ENCODE measurements around the gene SF3A1.
"Not testable (repeated sequence)": the region's sequence is repeated elsewhere in the genome, so short reads cannot be mapped to it uniquely, and the experiment has no call there.

Gene SF3A1, protein sequence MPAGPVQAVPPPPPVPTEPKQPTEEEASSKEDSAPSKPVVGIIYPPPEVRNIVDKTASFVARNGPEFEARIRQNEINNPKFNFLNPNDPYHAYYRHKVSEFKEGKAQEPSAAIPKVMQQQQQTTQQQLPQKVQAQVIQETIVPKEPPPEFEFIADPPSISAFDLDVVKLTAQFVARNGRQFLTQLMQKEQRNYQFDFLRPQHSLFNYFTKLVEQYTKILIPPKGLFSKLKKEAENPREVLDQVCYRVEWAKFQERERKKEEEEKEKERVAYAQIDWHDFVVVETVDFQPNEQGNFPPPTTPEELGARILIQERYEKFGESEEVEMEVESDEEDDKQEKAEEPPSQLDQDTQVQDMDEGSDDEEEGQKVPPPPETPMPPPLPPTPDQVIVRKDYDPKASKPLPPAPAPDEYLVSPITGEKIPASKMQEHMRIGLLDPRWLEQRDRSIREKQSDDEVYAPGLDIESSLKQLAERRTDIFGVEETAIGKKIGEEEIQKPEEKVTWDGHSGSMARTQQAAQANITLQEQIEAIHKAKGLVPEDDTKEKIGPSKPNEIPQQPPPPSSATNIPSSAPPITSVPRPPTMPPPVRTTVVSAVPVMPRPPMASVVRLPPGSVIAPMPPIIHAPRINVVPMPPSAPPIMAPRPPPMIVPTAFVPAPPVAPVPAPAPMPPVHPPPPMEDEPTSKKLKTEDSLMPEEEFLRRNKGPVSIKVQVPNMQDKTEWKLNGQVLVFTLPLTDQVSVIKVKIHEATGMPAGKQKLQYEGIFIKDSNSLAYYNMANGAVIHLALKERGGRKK

DNA sequence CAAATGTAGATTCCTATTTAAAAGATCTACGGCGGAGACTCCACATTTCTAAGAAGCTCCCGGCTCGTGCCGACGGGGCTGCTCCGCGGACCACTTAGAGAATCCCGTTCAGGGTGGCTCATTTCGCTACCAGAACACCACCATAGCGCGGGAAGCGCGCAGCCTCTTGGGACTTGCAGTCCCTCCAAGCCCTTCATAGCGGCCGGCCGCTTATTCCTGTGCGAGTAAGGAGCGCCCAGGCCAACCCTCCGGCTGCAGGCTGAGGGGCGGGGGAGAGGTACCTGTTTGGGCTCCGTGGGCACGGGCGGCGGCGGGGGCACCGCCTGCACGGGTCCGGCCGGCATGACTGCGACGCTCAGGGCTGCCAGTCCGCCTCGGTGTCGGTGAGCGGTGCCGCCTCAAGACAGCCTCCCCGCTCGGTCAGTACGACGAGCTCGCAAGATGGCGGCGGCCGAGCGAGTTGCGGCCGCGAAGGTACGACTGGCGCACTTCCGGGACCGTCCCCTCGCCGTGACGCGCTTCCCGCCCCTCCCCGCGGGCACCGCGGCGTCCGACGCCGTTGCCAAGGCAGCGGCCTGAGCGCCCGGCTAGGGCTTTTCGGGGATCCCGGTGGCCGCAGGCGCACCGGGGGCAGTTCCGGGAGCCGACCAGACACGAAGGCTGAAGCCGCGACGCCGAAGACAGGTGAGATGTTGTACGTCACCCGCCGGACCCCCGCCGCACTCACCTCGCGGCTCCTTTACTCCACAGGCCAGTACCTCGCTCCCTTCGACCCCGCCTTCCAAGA, at the start of gene SF3A1, which contains the start of gene CCDC157:
Gene SF3A1, minus strand, starts transcription at position 446 of the 787 bp plus-strand sequence. Its CDS starts 102 bp downstream, at position 344.
Gene CCDC157, plus strand, starts transcription at position 559 of the 787 bp plus-strand sequence. CDS start 8,994 bp downstream, outside the sequence.
- DNase-seq (ENCODE audit: low read depth in 2 of 2, low spot score in 1 of 2) = peak; percentile 60 to 73

DNA sequence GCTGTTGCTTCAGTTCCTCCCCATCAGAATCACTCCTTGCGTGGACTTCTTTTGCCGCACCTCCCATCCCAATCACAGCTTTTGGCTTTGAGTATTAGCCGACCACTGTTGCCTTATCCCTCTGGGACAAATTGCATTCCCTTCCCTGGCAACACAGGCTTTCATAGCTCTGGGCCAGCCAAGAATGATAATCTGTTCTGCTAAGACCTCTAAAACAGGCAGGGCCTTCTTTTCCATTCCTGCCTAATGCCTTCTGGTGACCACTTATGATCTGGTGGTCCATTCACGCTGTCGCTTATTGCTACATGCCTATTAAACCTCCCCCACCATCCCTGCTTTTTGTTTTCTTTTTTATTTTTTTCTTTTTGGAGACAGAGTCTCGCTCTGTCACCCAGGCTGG, 49.7 kb upstream of the SF3A1 start:
- DNase-seq (ENCODE audit: low read depth in 2 of 2, low spot score in 1 of 2) = no peak

DNA sequence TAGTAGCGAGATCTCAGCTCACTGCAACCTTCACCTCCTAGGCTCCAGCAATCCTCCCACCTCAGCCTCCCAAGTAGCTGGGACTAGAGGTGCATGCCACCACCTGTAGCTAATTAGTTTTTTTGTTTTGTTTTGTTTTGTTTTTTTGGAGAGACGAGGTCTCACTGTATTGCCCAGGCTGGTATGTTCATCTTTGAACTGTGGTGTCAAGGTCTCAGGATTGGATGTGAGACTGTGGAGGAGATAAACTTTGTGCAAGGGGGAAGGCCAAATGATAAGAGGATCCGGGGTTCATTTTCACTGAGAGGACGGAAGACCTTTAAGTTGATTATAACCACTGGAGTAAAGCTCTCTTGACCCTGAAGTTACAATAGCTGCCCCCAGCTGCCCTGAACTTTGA, 49.0 kb upstream of the SF3A1 start:
- no peak for DNase-seq (ENCODE audit: low read depth in 2 of 2, low spot score in 1 of 2)

DNA sequence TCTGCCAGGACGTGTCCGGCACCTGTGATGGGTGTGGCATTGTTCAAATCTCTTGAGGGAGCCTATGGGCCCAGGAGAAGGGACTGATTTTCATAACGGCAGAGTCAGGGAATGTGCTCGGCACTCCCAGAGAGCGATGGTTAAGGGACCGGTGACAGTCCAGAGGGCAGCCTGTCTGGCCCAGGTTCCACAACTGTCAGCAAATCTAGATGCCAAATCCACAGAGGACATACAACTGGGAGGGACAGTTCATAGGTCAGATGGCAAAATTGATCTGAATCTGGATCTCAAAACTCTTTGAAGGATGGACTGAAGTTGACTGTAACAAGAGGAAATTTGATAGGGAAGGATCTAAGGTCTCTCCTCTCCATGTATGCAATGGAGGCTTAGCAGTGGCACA, 47.6 kb upstream of the SF3A1 start:
- DNase-seq (ENCODE audit: low read depth in 2 of 2, low spot score in 1 of 2) = no peak

DNA sequence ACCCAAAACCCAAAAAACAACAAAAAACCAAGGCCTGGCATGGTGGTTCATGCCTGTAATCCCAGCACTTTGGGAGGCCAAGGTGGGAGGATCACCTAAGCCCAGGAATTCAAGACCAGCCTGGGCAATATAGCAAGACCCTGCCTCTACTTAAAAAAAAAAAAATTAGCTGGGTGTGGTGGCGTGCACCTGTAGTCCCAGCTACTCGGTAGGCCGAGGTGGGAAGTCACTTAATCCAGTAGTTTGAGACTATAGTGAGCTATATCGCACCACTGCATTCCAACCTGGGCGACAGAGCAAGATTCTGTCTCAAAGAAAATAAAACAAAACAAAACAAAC, 46.0 kb upstream of the SF3A1 start:
- not testable (repeated sequence) for DNase-seq (ENCODE audit: low read depth in 2 of 2, low spot score in 1 of 2)

DNA sequence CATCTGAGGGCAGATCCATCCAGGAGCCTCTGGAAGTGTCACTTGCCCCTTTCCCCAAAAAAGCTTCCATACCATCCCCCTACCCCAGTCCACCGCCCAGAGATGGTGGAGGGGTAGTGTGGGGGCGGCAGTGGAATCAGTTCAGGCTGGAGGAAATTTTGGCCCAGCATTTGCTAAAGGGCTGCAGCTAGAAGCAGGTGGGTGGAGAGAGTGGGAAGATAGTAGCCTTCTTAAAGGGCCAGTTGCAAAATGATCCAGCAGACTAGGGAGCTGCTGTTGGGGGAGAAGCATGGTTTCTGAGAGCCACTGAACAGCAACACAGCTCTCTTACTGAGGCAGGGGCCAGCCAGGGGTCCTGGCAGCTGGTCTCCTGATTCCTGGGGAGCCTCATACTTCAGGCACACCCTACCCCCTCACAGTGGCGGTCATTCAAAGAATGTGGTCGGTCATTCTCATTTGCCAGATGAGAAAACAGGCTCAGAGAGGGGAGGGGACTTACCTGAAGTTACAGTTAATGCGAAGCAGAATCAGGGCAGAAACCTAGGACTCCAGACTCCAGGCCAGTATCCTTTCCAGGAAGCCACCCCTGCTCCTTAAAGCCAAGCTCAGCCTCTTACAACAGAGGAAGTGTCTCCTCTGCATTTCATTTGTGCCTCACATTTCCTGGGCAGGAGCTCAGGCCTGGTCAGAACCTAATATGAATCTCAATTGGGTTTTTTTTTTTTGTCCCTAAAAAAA, 45.5 kb upstream of the SF3A1 start:
- DNase-seq (ENCODE audit: low read depth in 2 of 2, low spot score in 1 of 2) = no peak

DNA sequence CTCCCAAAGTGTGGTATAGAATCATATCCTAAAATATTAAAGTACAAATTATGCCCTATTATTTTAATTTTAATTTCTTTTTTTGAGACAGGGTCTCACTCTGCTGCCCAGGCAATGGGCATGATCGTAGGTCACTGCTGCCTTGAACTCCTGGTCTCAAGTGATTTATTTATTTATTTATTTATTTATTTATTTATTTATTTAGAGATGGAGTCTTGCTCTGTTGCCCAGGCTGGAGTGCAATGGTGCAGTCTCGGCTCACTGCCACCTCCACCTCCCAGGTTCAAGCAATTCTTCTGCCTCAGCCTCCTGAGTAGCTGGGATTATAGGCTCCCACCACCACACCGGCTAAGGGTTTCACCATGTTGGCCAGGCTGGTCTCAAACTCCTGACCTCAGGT, 44.3 kb upstream of the SF3A1 start:
- DNase-seq (ENCODE audit: low read depth in 2 of 2, low spot score in 1 of 2) = not testable (repeated sequence)

DNA sequence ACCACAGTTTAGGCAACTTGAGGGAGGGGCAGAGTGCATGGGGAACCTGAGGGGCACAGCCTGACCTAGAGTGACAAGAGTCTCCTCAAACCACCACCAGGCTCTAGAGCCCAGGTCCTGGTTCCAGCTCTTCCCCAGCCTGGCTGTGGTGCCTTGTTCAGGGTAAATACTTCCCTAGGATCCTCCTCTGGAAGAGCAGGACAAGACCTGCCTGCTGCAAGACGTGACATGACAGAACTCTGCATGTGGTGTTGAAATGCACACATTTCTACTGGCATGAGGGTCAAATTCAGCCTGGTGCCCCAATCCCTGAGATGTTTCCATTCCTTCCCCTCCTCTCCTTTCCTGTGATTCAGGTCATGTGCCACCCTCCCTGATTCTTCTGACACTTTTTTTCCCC, 43.5 kb upstream of the SF3A1 start:
- DNase-seq (ENCODE audit: low read depth in 2 of 2, low spot score in 1 of 2) = no peak

DNA sequence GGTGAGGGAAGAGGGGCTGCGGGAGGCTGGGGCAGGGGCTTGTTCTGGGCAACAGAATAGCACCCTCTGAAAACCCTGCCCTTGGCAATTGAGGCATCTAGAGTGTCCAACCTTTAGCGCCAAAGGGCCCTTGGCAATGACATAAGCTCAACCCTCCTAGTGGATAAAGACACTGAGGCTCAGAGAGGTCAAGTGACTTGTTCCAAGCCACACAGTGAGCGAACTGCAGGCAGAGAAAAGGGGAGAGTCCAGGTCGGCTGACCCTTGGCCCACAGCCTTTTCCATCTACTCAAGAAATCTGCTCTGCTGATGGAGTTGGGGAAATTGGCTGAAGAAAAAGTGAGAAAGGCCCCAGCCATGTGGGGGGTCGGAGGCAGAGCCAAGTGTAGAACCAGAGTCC, 43.0 kb upstream of the SF3A1 start:
- no peak for DNase-seq (ENCODE audit: low read depth in 2 of 2, low spot score in 1 of 2)

DNA sequence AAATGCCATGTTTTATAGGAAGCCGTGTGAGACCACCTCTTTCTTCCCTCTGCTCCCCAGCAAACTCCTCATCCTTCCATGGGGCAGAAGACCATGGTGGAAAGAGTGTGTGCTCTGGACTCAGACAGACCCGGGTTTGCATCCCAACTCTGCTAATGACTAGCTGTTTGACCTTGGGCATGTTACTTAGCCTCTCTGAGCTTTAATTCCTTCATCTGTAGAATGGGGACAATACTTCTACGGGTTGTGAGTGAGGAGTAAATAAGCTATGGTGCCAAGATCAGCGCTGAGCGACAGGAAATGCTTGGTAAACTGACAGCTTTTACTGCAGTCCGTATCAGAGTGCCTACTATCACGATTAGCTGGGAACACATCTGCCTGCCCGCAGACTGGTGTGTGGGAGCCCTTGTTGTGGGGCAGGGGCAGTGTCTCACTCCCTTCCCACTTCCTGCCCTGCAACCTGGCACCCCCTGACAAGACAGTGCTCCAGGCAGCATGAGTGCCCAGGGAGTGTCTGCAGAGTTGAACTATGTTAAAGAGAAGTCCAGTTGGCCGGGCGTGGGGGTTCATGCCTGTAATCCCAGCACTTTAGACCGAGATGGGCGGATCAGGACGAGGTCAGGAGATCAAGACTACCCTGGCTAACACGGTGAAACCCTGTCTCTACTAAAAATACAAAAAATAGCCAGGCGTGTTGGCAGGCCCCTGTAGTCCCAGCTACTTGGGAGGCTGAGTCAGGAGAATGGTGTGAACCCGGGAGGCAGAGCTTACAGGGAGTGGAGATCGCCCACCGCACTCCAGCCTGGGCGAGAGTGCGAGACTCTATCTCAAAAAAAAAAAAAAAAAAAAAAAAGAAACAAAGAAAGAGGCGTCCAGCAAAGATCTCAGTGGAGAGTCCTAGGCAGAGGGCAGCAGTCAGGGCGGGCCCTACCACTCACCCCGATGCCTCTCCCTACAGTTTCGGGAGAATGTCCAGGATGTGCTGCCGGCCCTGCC, 42.3 kb upstream of the SF3A1 start:
- DNase-seq (ENCODE audit: low read depth in 2 of 2, low spot score in 1 of 2) = no peak

DNA sequence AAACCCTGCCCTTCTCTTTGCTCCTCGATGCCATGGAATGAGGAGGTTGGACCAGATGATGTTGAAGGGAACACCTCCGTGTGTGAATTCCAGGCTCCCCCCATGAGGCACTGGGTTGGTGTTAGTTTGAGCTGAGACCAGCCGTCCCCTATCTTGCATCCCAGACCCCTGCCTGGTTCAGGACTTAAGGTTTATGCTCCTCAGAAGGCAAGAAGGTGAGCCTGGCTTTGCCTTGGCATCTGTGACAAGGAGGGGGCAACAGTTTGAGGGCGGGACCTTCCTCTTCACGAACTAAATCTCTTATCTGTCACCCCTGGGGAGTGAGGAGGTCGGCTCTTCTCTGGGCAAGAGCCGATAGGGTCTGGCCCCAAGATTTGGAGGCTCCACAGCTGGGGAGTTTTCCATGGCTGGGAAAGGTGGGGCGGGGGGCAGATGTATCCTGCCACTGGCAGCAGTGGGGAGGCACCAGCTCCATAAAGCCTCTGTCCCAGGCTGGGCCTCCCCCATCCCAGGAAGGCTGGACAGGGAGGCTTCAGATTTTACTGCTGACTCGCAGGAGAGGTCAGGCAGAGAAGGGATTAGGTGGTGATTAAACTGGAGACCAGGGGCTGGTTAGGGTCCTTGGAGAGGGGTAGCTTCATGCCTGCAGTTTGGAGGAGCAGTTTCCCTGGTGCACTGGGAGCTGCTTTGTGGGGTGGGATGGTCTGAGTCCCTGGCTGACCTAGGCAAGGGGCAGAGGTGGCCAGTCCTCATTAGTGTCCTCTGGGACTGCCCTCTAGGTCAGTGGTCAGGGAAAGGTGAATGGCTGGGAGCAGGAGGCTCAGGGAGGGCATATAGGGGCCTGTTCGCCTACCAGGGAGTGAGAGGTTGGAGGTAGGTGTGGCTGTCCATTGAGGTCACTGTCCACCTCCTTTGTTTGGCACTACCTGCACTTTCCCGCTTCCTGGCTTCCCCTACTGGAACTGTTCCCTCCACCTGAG, 41.3 kb upstream of the SF3A1 start:
- DNase-seq (ENCODE audit: low read depth in 2 of 2, low spot score in 1 of 2) = no peak

DNA sequence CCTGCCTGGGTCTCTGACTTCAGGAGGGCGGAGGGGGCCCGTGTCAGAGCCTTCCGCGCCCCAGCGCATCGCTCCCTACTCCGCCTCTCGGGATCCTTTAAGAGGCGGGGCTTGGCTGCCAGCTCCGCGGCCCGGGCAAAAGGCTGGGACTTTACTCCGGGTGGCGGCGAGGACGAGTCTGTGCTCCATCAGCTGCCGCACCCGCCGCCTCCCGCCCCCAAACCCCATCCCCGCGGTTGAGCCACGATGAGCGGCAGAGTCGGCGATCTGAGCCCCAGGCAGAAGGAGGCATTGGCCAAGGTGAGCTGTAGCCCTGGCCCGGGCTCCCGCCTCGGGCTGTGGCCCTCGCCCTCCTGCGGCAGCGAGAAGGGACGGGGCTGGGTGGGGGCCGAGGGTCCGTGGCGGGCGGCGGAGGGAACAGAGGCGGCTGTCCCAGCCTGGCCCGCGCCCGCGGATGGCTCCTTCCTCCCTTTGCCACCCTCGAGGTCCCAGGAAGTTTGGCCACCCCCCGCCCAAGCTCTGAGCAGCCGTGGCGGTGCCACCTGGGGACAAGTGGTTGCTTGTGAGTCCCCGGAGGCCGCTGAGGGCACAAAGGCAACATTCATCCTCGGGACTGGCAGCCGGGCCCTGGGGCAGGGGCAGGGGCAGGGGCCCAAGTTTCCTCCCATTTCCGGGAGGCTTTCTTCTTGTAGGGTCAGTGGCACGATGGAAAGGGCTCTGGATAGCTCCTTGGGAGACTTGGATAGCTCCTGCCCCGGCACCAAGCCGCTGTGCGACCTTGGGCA, 40.4 kb upstream of the SF3A1 start, which contains the start of gene SEC14L2:
Gene SEC14L2, plus strand, starts transcription at position 148 of the 785 bp plus-strand sequence. Its CDS starts 99 bp downstream, at position 247.
- DNase-seq (ENCODE audit: low read depth in 2 of 2, low spot score in 1 of 2) = peak in 1 of 2 donors; percentile 15

DNA sequence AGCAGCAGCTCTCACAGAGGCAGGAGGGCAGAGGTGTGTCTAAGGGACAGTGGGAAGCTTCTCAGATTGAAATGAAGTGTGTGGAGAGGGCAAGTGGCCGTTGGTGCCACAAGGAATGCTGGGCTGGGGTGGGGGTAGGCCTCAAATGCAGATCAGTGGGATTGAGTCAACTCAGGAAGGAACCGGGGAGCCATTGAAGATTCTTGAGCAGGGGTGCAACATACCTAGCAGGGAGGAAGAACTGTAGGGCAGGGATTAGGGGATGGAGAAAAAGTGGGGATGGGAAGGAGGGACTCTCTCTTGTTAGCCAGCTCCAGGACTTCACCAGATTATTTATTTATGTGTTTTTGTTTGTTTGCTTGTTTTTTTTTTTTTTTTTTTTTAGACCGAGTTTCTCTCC, 37.2 kb upstream of the SF3A1 start:
- no peak for DNase-seq (ENCODE audit: low read depth in 2 of 2, low spot score in 1 of 2)

DNA sequence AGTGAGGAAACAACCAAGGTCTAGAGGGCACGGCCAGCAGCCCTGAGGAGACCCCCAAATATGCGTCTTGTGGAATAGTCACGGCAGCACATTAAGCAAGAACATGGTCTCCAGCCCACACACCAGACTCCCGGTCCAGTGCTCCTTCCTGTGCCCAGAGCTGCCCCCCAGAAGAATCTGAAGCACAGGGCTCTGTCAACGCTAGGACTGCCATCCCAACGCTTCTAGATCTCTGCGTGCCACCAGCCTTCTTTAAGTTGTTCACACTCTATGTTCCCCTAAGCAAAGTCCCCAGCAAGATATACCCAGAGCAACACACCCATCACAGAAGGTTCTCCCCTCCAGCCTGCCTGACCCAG, 36.6 kb upstream of the SF3A1 start:
- DNase-seq (ENCODE audit: low read depth in 2 of 2, low spot score in 1 of 2) = no peak

DNA sequence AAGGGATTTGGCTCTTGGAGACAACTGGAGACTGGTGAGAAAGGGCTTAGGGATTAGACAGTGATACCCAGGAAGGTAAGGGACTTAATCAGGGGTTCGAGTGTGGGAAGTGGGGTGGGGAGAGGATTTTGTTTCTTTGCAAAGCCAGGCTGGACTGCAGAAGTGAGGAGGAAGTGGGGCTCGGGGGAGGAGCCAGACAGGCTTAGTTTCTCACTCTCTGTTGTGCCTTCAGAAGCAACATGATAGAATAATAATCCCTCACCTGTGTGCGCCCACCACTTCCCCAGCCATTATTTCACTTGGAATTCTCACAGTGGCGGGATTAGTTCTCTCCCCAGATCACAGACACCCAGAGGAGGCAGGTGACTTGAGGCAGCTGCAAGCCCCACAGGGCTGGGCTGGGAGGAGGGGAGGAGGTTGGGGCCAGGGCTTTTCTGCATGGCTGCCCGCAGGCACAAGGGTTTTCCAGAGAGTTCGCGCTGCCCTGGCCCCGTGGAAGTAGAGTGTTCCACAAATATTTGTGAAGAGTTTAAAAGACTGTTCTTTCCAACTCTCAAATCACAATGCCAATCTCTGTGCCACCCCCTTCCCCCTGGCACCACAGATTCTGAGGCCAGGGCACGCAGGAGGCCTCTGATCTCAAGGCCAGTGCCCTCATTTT, 36.1 kb upstream of the SF3A1 start:
- no peak for DNase-seq (ENCODE audit: low read depth in 2 of 2, low spot score in 1 of 2)

DNA sequence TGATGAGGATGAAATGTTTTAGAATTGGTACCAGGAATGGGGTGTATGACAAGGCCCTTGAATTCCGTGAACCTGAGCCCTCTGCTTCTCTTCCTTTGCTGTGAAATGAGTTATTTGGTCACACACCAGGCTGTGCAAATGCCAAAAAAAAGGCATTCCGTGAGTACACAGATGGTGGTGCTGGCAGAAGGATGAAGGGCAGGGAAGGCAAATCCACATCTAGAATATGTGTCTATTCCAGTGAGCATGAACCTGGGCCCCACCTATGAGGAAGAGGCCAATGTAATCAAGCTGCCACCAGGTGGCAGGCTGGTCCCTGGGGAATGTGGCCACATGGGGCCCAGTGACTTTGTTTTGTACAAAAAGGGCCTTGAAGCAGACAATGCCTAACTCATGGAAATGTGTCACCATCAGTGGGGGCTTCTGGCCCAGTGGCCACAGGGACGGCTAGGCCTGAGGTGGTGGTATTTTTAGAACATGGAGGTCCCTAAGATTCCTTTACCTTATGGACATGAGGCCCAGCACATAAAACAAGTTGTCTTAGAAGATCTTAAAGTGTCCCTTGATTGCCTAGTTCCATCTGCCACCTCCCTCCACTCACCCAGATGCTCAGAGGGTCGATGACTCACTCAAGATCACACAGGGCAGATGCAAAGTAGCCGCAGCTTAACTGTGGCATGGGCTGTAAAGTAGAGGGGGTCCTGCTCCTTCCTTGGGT, 34.4 kb upstream of the SF3A1 start:
- peak; percentile 48 to 52 for DNase-seq (ENCODE audit: low read depth in 2 of 2, low spot score in 1 of 2)

All from stimulated activated CD8-positive, alpha-beta memory T cell treated with anti-CD3 and anti-CD28 coated beads, Interleukin-4, amount 100 ng/mL, for 4 hours (primary cell).